Trophoblast cell (in vitro differentiated cells and primary cell): ENCODE measurements around the gene POC1A.

ENCODE experiments used
- DNase-seq, 2 donors: peaks; one replicate each; pipeline ENCODE4 v3.0.0-alpha.2; 2016
- H2AFZ ChIP-seq: 2 replicates; pipeline ENCODE4 v1.6.1; 2013; ENCODE audit warnings: low read length, moderate library complexity, mild to moderate bottlenecking; ENCODE audit not compliant: insufficient read depth, poor library complexity
- H2AK5ac ChIP-seq: 2 replicates; pipeline ENCODE4 v1.6.1; 2013; ENCODE audit warnings: mild to moderate bottlenecking, low read length
- H2BK120ac ChIP-seq: 2 replicates; pipeline ENCODE4 v1.6.1; 2013; ENCODE audit warnings: low read length, mild to moderate bottlenecking, moderate library complexity; ENCODE audit not compliant: insufficient read depth, poor library complexity
- H2BK12ac ChIP-seq: 2 replicates; pipeline ENCODE4 v1.6.1; 2013; ENCODE audit warnings: mild to moderate bottlenecking, low read length, moderate library complexity
- H2BK5ac ChIP-seq: 2 replicates; pipeline ENCODE4 v1.6.1; 2013; ENCODE audit warnings: low read length, low read depth, moderate library complexity, mild to moderate bottlenecking; ENCODE audit not compliant: poor library complexity
- H3K14ac ChIP-seq: 2 replicates; pipeline ENCODE4 v1.6.1; 2013; ENCODE audit warnings: mild to moderate bottlenecking, low read length
- H3K18ac ChIP-seq: 2 replicates; pipeline ENCODE4 v1.6.1; 2013; ENCODE audit warnings: mild to moderate bottlenecking, low read length
- H3K23ac ChIP-seq: 2 replicates; pipeline ENCODE4 v1.6.1; 2013; ENCODE audit warnings: low read length
- H3K27ac ChIP-seq: 2 replicates; pipeline ENCODE4 v1.5.1; 2013; ENCODE audit warnings: low read depth, mild to moderate bottlenecking, inconsistent platforms, low read length, moderate library complexity
- H3K27me3 ChIP-seq: 2 replicates; pipeline ENCODE4 v1.6.1; 2013; ENCODE audit warnings: inconsistent platforms, mild to moderate bottlenecking, low read length, moderate library complexity; ENCODE audit not compliant: insufficient read depth
- H3K36me3 ChIP-seq, 2 experiments: 1 replicate in 1 of 2; 2 replicates in 1 of 2; pipeline ENCODE4 v1.6.1; 2013; ENCODE audit warnings: low read length in 2 of 2, mild to moderate bottlenecking in 2 of 2, moderate library complexity in 1 of 2; ENCODE audit not compliant: insufficient read depth in 2 of 2, control insufficient read depth in 1 of 2
- H3K4ac ChIP-seq: 2 replicates; pipeline ENCODE4 v1.6.1; 2013; ENCODE audit warnings: low read depth, mild to moderate bottlenecking, low read length, moderate library complexity
- H3K4me1 ChIP-seq, 2 experiments: 1 replicate in 1 of 2; 2 replicates in 1 of 2; pipeline ENCODE4 v1.6.1; 2013; ENCODE audit warnings: low read length in 2 of 2, mild to moderate bottlenecking in 2 of 2, moderate library complexity in 1 of 2; ENCODE audit not compliant: insufficient read depth in 2 of 2, control insufficient read depth in 1 of 2
- H3K4me2 ChIP-seq: 2 replicates; pipeline ENCODE4 v1.6.1; 2013; ENCODE audit warnings: inconsistent platforms, mild to moderate bottlenecking, low read length, moderate library complexity
- H3K4me3 ChIP-seq: 2 replicates; pipeline ENCODE4 v1.5.1; 2013; ENCODE audit warnings: mild to moderate bottlenecking, low read depth, low read length, inconsistent platforms
- H3K79me1 ChIP-seq: one replicate; pipeline ENCODE4 v1.6.1; 2013; ENCODE audit warnings: low read length
- H3K79me2 ChIP-seq: 2 replicates; pipeline ENCODE4 v1.6.1; 2013; ENCODE audit warnings: low read length, mild to moderate bottlenecking; ENCODE audit not compliant: control insufficient read depth, insufficient read depth, poor library complexity
- H3K9ac ChIP-seq: 2 replicates; pipeline ENCODE4 v1.6.1; 2013; ENCODE audit warnings: mild to moderate bottlenecking, low read length
- H3K9me3 ChIP-seq: 2 replicates; pipeline ENCODE4 v1.6.1; 2013; ENCODE audit warnings: low read depth, mild to moderate bottlenecking, control low read depth, inconsistent platforms, low read length; ENCODE audit not compliant: insufficient read depth
- H4K12ac ChIP-seq: 2 replicates; pipeline ENCODE4 v1.6.1; 2013; ENCODE audit warnings: low read depth, mild to moderate bottlenecking, low read length, moderate library complexity
- H4K8ac ChIP-seq: 2 replicates; pipeline ENCODE4 v1.6.1; 2013; ENCODE audit warnings: low read depth, mild to moderate bottlenecking, low read length, moderate library complexity
- H4K91ac ChIP-seq: one replicate; pipeline ENCODE4 v1.6.1; 2013; ENCODE audit warnings: low read depth, mild to moderate bottlenecking, low read length, moderate library complexity
- WGBS: extraction: QIAGEN DNeasy Blood & Tissue Kit; methylation state at CpG from one replicate; pipeline ENCODE4 v1.1.7; 2013; ENCODE audit warnings: missing lambda C conversion rate; ENCODE audit not compliant: insufficient read length, insufficient coverage; ENCODE audit errors: extremely low coverage; 5-methylcytosine and 5-hydroxymethylcytosine counted together

The POC1A gene

DNA sequence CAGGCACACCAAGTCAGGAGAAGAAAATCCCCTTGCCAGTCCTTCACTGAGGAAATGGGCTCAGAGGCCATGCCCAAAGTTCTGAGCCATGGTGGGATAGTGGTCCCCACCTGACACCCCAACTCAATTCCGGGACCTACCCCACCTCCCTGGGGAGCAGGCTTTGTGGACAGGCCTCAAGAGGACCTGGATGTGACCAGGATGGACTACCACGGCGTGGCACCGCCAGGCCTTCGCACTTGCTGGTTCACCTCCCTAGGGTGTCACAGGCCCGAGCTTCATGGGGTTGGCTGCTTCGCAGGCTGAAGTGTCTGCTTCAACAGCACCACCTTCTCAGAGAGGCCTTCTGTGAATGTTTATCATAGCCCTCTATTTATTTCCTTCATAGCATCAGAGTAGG, 31.7 kb downstream of the POC1A start:
- Histone ChIP-seq H3K4me2 (no peak overlapping the region), H4K8ac (no peak overlapping the region), H3K79me2 (no peaks in the 10 kb centered on the region), H2BK120ac (no peak overlapping the region), H3K23ac (no peak overlapping the region), H3K18ac (no peak overlapping the region), H3K27ac (no peak overlapping the region), H2BK12ac (no peak overlapping the region), H3K27me3 (no peaks in the 10 kb centered on the region), H2BK5ac (no peak overlapping the region), H3K4me1 (no peaks in the 10 kb centered on the region), H4K91ac (no peak overlapping the region), H3K4me3 (no peak overlapping the region), H2AFZ (no peak overlapping the region), H2AK5ac (no peak overlapping the region), H3K79me1 (no peaks in the 10 kb centered on the region), H3K14ac (no peak overlapping the region), H3K4ac (no peak overlapping the region), H3K9me3 (peaks cover 1% of the 10 kb centered on the region), H4K12ac (no peak overlapping the region), H3K9ac (no peak overlapping the region), H3K36me3 (peaks cover 12 to 27% of the 10 kb centered on the region in 2 experiments)
- DNase-seq: no peak
- no CpG with 5 or more reads among the region's 7 CpGs for WGBS

DNA sequence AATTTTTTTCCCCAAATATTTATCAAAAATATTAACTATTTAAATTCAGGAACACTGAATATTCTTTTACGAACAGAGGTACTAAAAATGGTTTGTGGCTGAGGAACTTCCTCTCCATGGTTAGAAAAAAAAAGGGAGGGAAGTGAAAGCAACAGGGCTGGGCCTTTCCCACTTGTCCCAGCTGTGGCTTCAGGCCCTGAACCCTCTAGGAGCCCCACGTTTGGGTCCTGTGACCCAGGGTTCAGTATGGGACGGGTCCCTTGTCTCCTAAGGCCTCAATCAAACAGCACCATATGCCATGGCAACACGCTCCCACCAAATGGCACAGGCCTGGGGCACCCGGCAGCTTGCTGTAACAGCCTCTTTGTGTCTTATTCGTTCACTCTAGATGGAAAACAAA, 32.4 kb downstream of the POC1A start:
- no peak overlapping the region for H3K14ac ChIP-seq
- H2BK12ac ChIP-seq: no peak overlapping the region
- no peak overlapping the region for H3K9ac ChIP-seq
- no peak overlapping the region for H2AFZ ChIP-seq
- peak in 1 of 2 donors; percentile 4 for DNase-seq
- H2BK120ac ChIP-seq: no peak overlapping the region
- no peaks in the 10 kb centered on the region for H3K4me1 ChIP-seq
- H3K4me3 ChIP-seq: no peak overlapping the region
- no peak overlapping the region for H3K23ac ChIP-seq
- no peaks in the 10 kb centered on the region for H3K79me2 ChIP-seq
- no peak overlapping the region for H4K91ac ChIP-seq
- H3K27me3 ChIP-seq: no peaks in the 10 kb centered on the region
- H3K4me2 ChIP-seq: no peak overlapping the region
- H2AK5ac ChIP-seq: no peak overlapping the region
- WGBS: no CpG with 5 or more reads among the region's 6 CpGs
- no peak overlapping the region for H3K4ac ChIP-seq
- no peaks in the 10 kb centered on the region for H3K79me1 ChIP-seq
- H4K8ac ChIP-seq: no peak overlapping the region
- no peak overlapping the region for H2BK5ac ChIP-seq
- H3K27ac ChIP-seq: no peak overlapping the region
- H3K36me3 ChIP-seq: peaks cover 12 to 27% of the 10 kb centered on the region in 2 experiments
- peaks cover 1% of the 10 kb centered on the region for H3K9me3 ChIP-seq
- no peak overlapping the region for H3K18ac ChIP-seq
- H4K12ac ChIP-seq: no peak overlapping the region

DNA sequence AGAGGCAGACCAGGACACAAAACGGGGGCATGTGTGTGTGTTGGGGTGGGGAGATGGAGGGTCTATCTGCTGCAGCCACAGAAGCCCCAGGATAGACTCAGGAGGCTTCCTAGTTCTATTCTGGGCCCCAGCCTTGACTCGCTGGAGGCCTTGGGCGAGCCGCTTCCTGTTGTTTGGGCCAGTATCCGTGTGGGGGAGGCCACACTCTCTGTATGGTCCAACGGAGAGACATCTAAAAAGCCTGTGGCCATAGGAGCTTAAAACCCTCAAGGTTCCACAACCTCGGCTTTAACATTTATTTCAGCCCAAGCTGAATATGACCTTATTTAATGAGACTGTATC, 32.8 kb downstream of the POC1A start:
- Histone ChIP-seq H3K79me2 (no peaks in the 10 kb centered on the region), H3K79me1 (no peaks in the 10 kb centered on the region), H3K4me2 (no peak overlapping the region), H3K4me3 (no peak overlapping the region), H3K36me3 (peaks cover 12 to 27% of the 10 kb centered on the region in 2 experiments), H3K23ac (no peak overlapping the region), H3K4ac (no peak overlapping the region), H3K9ac (no peak overlapping the region), H4K91ac (no peak overlapping the region), H2BK120ac (no peak overlapping the region), H2AFZ (no peak overlapping the region), H4K8ac (no peak overlapping the region), H3K14ac (no peak overlapping the region), H2BK12ac (no peak overlapping the region), H4K12ac (no peak overlapping the region), H3K4me1 (no peaks in the 10 kb centered on the region), H3K27me3 (no peaks in the 10 kb centered on the region), H2AK5ac (no peak overlapping the region), H3K18ac (no peak overlapping the region), H2BK5ac (no peak overlapping the region), H3K27ac (no peak overlapping the region), H3K9me3 (peaks cover 1% of the 10 kb centered on the region)
- no peak for DNase-seq
- no CpG with 5 or more reads among the region's 7 CpGs for WGBS

DNA sequence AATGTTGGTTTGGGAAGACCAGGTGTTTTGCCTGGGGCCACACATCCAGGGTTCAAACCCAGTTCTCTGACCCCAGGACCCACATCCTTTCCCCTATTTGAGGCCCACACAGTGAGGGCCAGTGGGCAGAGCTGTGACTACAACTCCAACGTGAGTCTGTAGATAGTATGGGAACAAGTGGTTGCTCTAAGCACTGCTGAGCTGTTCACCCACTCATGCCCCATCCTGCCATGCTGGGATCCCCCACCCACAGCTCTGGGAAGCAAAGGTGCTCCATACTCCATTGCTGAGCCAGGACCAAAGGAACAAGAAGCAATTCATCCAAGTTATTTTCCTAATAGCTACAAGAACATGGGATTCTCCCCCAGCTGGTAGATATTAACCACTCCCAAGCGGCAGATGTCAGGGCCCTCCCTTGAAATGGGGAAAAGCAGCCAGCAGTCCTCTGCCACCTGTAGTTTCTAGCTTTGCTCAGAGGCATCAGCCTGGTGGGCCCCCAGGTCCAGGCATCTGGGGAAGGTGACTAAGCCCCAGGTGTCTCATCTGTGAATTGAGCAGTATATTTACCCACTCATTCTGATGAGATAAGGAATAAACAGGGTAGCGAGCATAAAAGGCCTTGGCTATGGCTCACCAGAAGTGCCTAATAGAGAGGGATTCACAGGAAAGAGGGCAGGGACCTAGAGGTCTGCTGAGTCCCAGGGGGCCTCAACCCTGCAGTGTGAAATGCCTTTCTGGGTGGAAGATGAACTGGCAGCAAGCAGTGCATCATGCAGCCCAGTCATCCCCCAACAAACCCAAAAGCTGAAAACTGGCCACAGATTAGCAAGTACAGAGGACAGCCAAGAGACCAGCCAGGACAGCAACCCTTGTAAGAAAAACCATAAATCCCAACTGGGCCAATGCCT, 33.4 kb downstream of the POC1A start:
- Histone ChIP-seq H3K79me2 (no peaks in the 10 kb centered on the region), H3K9me3 (peaks cover 1% of the 10 kb centered on the region), H2BK12ac (no peak overlapping the region), H2BK120ac (no peak overlapping the region), H3K23ac (no peak overlapping the region), H2AFZ (no peak overlapping the region), H3K4me2 (no peak overlapping the region), H3K4me3 (no peak overlapping the region), H3K27me3 (no peaks in the 10 kb centered on the region), H2BK5ac (no peak overlapping the region), H3K4me1 (no peaks in the 10 kb centered on the region), H3K79me1 (no peaks in the 10 kb centered on the region), H3K4ac (no peak overlapping the region), H4K91ac (no peak overlapping the region), H3K36me3 (peaks cover 15 to 28% of the 10 kb centered on the region in 2 experiments), H3K18ac (no peak overlapping the region), H2AK5ac (no peak overlapping the region), H4K12ac (no peak overlapping the region), H4K8ac (no peak overlapping the region), H3K14ac (no peak overlapping the region), H3K27ac (no peak overlapping the region), H3K9ac (no peak overlapping the region)
- no CpG with 5 or more reads among the region's 3 CpGs for WGBS
- DNase-seq: no peak
